Activated T-cell treated with anti-CD3 and anti-CD28 coated beads, Interleukin-2, amount 50 U/mL, for 72 hours (primary cell): ENCODE measurements around the gene DCST1. TPM values are rescaled to one million over a fixed set of nuclear protein-coding genes. Genes with fewer than 3 reads are reported as not detected.

Experiments used
- ATAC-seq, 2 donors: fragments of 150-1000 bp; cut with Tn5 transposase; replicated peaks in 1 of 2; 2 replicates each; pipeline ENCODE4 v1.10.0; 2021; ENCODE audit warnings: moderate library complexity in 2 of 2, mild to moderate bottlenecking in 1 of 2
- DNase-seq, 2 donors: peaks; one replicate each; pipeline ENCODE4 v3.0.0; 2021 to 2022; ENCODE audit warnings: mixed read lengths in 1 of 2
- H3K27ac Mint-ChIP-seq: one replicate; pipeline ENCODE4 v1.8.0; 2022; ENCODE audit warnings: mild to moderate bottlenecking, moderate library complexity, mixed read lengths
- H3K27me3 Mint-ChIP-seq: one replicate; pipeline ENCODE4 v1.8.0; 2022; ENCODE audit warnings: low read depth, mixed read lengths
- H3K36me3 Mint-ChIP-seq, 2 donors: one replicate each; pipeline ENCODE4 v1.8.0; 2022; ENCODE audit warnings: mixed read lengths in 2 of 2, mild to moderate bottlenecking in 1 of 2; ENCODE audit not compliant: insufficient read depth in 2 of 2
- H3K4me1 Mint-ChIP-seq: one replicate; pipeline ENCODE4 v1.8.0; 2022; ENCODE audit warnings: low read depth, mixed read lengths
- H3K4me3 Mint-ChIP-seq, 2 donors: one replicate each; pipeline ENCODE4 v1.8.0; 2022; ENCODE audit warnings: mild to moderate bottlenecking in 2 of 2, mixed read lengths in 2 of 2, moderate library complexity in 2 of 2
- H3K9me3 Mint-ChIP-seq, 2 donors: one replicate each; pipeline ENCODE4 v1.8.0; 2022; ENCODE audit warnings: mixed read lengths in 2 of 2
- total RNA-seq, 2 donors: library from RNA; stranded (reverse); gene quantifications; one replicate each; pipeline ENCODE4 v1.2.3, GENCODE V29; 2022

DCST1 gene
- total RNA-seq, 2 donors from 2014 or later = 0.10 TPM; not detected in 1

DNA sequence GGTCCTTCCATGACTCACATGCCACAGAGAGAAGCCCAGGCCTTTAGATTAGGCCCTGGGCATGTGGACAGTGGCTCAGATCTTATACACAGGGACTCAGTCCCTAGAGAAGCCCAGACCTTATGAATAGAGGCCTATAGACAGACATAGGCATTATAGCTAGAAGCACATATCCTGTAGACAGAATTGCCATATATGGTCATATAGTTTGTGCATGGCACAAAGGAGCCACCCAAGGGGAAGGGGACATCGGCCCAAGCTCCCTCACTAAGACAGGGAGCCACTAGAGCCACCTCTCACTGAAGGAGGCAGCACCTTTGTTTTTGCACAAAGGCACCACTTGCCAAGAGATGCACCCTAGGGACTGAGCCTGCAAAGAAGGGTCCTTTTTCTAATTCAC lies 42.7 kb downstream of the DCST1 start:
- no peak for DNase-seq
- H3K4me3 Mint-ChIP-seq = no peak overlapping the region
- ATAC-seq = no peak

DNA sequence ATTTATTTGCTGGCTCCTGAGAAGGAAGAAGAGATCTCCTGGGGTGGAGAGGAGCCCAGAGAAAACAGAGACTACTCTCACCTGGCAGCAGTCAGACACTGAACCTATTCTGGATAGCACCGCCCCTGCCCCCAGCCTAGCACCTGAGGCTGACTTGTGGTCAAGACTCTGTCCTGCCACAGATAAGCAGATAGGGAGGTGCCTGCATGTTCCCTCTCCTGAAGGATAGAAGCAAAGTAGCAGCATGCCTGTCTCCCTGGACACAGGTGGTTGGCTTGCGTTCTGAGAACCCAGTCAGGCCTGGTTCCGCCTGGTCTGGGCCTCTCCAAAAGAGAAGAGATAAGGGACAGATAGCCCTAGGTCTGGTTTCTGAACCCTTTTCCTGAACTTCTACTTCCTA lies 43.7 kb downstream of the DCST1 start:
- DNase-seq (no peak), ATAC-seq (no peak)
- Mint-ChIP-seq H3K27ac (no peak overlapping the region), H3K4me1 (peaks cover 33% of the 10 kb centered on the region), H3K36me3 (peaks cover 0 to 2% of the 10 kb centered on the region in 2 donors), H3K27me3 (peaks cover 23% of the 10 kb centered on the region), H3K9me3 (no peaks in the 10 kb centered on the region), H3K4me3 (no peak overlapping the region)

More for the DNA sequence above, 42.7 kb downstream of the DCST1 start:
- Mint-ChIP-seq H3K27me3 (peaks cover 13% of the 10 kb centered on the region), H3K27ac (no peak overlapping the region), H3K4me1 (peaks cover 25% of the 10 kb centered on the region), H3K36me3 (peaks cover 0 to under 1% of the 10 kb centered on the region in 2 donors), H3K9me3 (no peaks in the 10 kb centered on the region)

- Mint-ChIP-seq H3K4me1 (peaks cover 36% of the 10 kb centered on the region), H3K27me3 (peaks cover 28% of the 10 kb centered on the region), H3K36me3 (peaks cover 0 to 2% of the 10 kb centered on the region in 2 donors), H3K27ac (no peak overlapping the region), H3K4me3 (peak overlapping the region in 1 of 2 donors; percentile 79), H3K9me3 (no peaks in the 10 kb centered on the region)
- DNase-seq (no peak), ATAC-seq (no peak)
These were observed 44.3 kb downstream of the DCST1 start for GRCh38 chr1:155077758-155078445.

GRCh38 chr1:155078469-155079209 lies 45.0 kb downstream of the DCST1 start, which contains the start of gene EFNA3:
TSS of gene EFNA3 (plus strand) at chr1:155078837. CDS start at chr1:155078942, 105 bp downstream.
- Mint-ChIP-seq H3K4me1 (peaks cover 32% of the 10 kb centered on the region), H3K9me3 (no peaks in the 10 kb centered on the region), H3K4me3 (peak within 1 kb of the TSS; percentile 72 to 79), H3K27ac (peak within 1 kb of the TSS; percentile 24), H3K27me3 (peaks cover 36% of the 10 kb centered on the region), H3K36me3 (peaks cover 0 to 2% of the 10 kb centered on the region in 2 donors)
- DNase-seq (peak; percentile 68 to 78), ATAC-seq (peak; percentile 46 to 53)

- DNase-seq (no peak), ATAC-seq (peak in 1 of 2 donors; percentile 6)
- Mint-ChIP-seq H3K27ac (peak overlapping the region; percentile 24), H3K4me1 (peaks cover 32% of the 10 kb centered on the region), H3K36me3 (peaks cover 0 to 2% of the 10 kb centered on the region in 2 donors), H3K9me3 (no peaks in the 10 kb centered on the region), H3K27me3 (peaks cover 41% of the 10 kb centered on the region), H3K4me3 (peak overlapping the region; percentile 72 to 79)
These were observed 45.5 kb downstream of the DCST1 start for GRCh38 chr1:155079210-155079486.

- Mint-ChIP-seq H3K4me1 (peaks cover 37% of the 10 kb centered on the region), H3K27me3 (peaks cover 43% of the 10 kb centered on the region), H3K4me3 (peak overlapping the region; percentile 72 to 79), H3K36me3 (peaks cover 0 to 2% of the 10 kb centered on the region in 2 donors), H3K27ac (peak overlapping the region; percentile 24), H3K9me3 (no peaks in the 10 kb centered on the region)
- peak; percentile 10 to 12 for ATAC-seq
- DNase-seq = peak; percentile 46 to 48
These were observed 46.1 kb downstream of the DCST1 start for GRCh38 chr1:155079487-155080311.

DNA sequence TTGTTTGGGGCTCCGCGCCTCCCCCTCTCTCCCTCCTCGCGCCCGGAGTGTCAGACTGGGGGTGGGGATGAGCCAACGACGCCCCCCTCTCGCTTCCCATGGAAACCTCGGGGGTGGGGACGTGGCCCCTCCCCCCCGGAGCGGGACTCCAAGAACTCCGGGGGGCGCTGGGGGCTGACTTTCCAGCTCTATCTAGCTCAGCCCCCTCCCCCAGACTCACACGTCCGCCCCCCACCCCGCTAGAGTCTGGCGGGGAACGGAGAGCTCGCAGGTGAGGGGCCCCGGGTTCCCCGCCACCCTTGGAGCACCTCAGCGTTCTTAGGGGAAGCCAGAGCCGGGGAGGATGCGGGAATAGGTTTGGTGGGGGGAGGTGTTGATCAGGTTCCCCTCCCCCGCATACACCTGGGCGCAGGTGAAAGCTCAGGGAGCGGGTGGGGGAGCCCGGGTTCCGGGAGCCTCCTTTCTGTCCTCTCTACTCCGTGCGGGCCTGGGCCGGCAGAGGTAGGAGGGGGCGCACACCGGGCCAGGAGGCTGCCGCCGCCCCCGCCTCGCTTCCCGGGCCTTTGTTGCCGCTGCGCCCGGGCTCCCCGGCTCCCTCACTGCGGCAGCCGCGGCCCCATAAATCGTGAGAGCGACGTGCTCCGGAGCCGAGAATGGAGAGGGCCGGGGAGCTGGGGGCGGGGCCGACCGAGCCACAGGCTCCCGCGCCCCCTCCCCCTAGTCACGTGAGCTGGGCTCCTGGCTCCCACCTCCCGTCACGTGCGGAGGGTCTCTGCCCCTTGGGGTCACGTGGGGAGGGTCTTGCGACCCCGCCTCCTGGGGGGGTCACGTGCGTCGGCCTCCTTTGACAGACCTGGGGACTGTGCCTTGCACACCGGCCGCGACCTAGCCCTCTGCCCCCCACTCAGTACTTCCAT lies 46.9 kb downstream of the DCST1 start:
- DNase-seq = peak; percentile 38 to 54
- Mint-ChIP-seq H3K9me3 (no peaks in the 10 kb centered on the region), H3K27ac (no peak overlapping the region), H3K4me1 (peaks cover 40% of the 10 kb centered on the region), H3K4me3 (peak overlapping the region; percentile 79), H3K36me3 (peaks cover 0 to 2% of the 10 kb centered on the region in 2 donors), H3K27me3 (peaks cover 43% of the 10 kb centered on the region)
- ATAC-seq = no peak

GRCh38 chr1:155081472-155082300 lies 48.1 kb downstream of the DCST1 start:
- Mint-ChIP-seq H3K9me3 (no peaks in the 10 kb centered on the region), H3K27me3 (peaks cover 43% of the 10 kb centered on the region), H3K4me1 (peaks cover 47% of the 10 kb centered on the region), H3K4me3 (peak overlapping the region; percentile 79), H3K36me3 (peaks cover 0 to 2% of the 10 kb centered on the region in 2 donors), H3K27ac (no peak overlapping the region)
- DNase-seq (peak; percentile 44 to 51), ATAC-seq (no peak)

DNA sequence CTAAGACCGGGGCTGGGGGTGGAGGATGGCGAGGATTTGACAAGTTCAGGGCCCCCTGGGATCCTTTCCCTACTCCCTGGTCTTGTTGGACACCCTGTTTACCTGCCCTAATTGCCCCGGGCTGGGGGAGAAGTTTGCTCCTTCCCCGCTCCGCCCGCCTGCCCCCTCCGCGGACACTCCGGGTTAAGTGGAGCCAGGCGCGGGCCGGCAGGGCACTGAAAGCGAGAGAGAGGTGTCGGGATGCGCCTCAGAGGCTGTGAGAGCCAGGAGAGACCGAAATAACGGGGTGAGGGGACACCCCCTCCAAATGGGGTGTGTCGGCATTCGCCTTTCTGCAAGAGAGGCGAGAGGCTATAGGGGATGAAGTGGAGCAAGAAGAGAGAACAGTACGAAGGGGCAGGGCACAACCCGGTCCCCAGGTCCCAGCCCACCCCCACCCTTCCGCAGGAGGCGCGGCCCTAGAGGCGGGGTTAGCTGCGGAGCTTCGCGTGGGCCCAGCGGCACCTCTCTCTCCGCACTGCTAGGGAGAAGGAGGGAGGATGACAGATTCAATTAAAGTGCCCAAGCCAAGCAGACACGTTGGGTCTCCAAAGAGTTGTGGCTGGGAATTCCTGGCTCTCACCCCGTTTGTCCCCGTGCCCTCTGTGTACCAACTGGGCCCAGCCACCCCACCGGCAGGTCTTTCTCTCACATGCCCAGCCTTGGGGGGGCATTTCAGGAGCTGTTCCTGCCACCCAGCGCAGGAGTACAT lies 48.9 kb downstream of the DCST1 start:
- Mint-ChIP-seq H3K9me3 (no peaks in the 10 kb centered on the region), H3K4me3 (peak overlapping the region; percentile 70 to 72), H3K27me3 (peaks cover 43% of the 10 kb centered on the region), H3K36me3 (peaks cover 0 to 2% of the 10 kb centered on the region in 2 donors), H3K4me1 (peaks cover 47% of the 10 kb centered on the region), H3K27ac (no peak overlapping the region)
- ATAC-seq (no peak), DNase-seq (peak in 1 of 2 donors; percentile 44)

DNA sequence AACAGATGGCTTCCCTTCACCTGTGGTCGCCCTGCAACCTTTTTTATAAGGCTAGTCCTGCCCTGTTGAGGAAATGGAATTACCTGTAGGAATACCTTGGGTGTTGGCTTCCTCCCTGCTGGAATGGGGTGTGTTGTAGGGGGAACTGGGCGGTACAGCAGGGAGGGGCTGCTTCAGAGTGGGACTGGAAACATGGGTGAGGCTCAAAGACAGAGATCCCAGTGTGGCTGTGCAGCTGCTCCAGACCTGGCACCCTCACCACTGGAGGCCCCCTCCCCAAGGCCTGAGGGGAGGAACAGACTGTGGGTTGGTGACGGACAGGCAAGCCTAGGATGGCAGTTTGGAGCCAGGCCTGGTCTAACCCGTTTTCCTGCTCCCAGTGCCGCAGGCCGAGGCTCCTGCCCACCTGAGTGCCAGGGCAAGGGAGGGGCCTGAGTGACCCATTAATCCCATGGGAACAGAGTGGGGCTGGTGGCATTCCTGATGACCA lies 49.5 kb downstream of the DCST1 start:
- ATAC-seq (no peak), DNase-seq (no peak)
- Mint-ChIP-seq H3K4me3 (peak overlapping the region in 1 of 2 donors; percentile 72), H3K27ac (no peak overlapping the region), H3K9me3 (no peaks in the 10 kb centered on the region), H3K4me1 (peaks cover 47% of the 10 kb centered on the region), H3K27me3 (peaks cover 43% of the 10 kb centered on the region), H3K36me3 (peaks cover 0 to 2% of the 10 kb centered on the region in 2 donors)
